Measurements from ENCODE around the gene ALCAM.

GRCh38 chr3:105515372-105515771 lies 148.7 kb downstream of the ALCAM start:
- no peak for TF ChIP-seq CTCF (conservative IDR thresholded peaks at IDR 0.05 in 1 of 2, IDR thresholded peaks at IDR 0.05 in 1 of 2; ENCODE audit: low read depth in 1 of 2, low read length in 2 of 2)
- TF ChIP-seq EZH2 (IDR thresholded peaks at IDR 0.05; ENCODE audit: low read length, missing control alignments), result no peak
